Activated T-cell treated with anti-CD3 and anti-CD28 coated beads, Interleukin-2, amount 50 U/mL, for 72 hours (primary cell): Measurements from ENCODE around the gene KRT74. TPM values are rescaled to one million over a fixed set of nuclear protein-coding genes. Genes with fewer than 3 reads are reported as not detected.

ENCODE experiments used
- ATAC-seq, 2 donors: fragments of 150-1000 bp; cut with Tn5 transposase; replicated peaks in 1 of 2; 2 replicates each; pipeline ENCODE4 v1.10.0; 2021; ENCODE audit warnings: moderate library complexity in 2 of 2, mild to moderate bottlenecking in 1 of 2
- DNase-seq, 2 donors: peaks; one replicate each; pipeline ENCODE4 v3.0.0; 2021 to 2022; ENCODE audit warnings: mixed read lengths in 1 of 2
- H3K27ac Mint-ChIP-seq: one replicate; pipeline ENCODE4 v1.8.0; 2022; ENCODE audit warnings: mild to moderate bottlenecking, moderate library complexity, mixed read lengths
- H3K27me3 Mint-ChIP-seq: one replicate; pipeline ENCODE4 v1.8.0; 2022; ENCODE audit warnings: low read depth, mixed read lengths
- H3K36me3 Mint-ChIP-seq, 2 donors: one replicate each; pipeline ENCODE4 v1.8.0; 2022; ENCODE audit warnings: mixed read lengths in 2 of 2, mild to moderate bottlenecking in 1 of 2; ENCODE audit not compliant: insufficient read depth in 2 of 2
- H3K4me1 Mint-ChIP-seq: one replicate; pipeline ENCODE4 v1.8.0; 2022; ENCODE audit warnings: low read depth, mixed read lengths
- H3K4me3 Mint-ChIP-seq, 2 donors: one replicate each; pipeline ENCODE4 v1.8.0; 2022; ENCODE audit warnings: mild to moderate bottlenecking in 2 of 2, mixed read lengths in 2 of 2, moderate library complexity in 2 of 2
- H3K9me3 Mint-ChIP-seq, 2 donors: one replicate each; pipeline ENCODE4 v1.8.0; 2022; ENCODE audit warnings: mixed read lengths in 2 of 2
- total RNA-seq, 2 donors: library from RNA; stranded (reverse); gene quantifications; one replicate each; pipeline ENCODE4 v1.2.3, GENCODE V29; 2022

Gene KRT74
- total RNA-seq, 2 donors from 2014 or later: 0.12 TPM; not detected in 1

GRCh38 chr12:52537101-52537500, 36.5 kb downstream of the KRT74 start:
- no peaks in the 10 kb centered on the region for H3K27me3 Mint-ChIP-seq
- no peaks in the 10 kb centered on the region for H3K9me3 Mint-ChIP-seq
- H3K36me3 Mint-ChIP-seq: no peaks in the 10 kb centered on the region
- no peak for ATAC-seq
- DNase-seq: no peak
- H3K27ac Mint-ChIP-seq: no peak overlapping the region
- no peak overlapping the region for H3K4me3 Mint-ChIP-seq
- no peaks in the 10 kb centered on the region for H3K4me1 Mint-ChIP-seq

- no peaks in the 10 kb centered on the region for H3K4me1 Mint-ChIP-seq
- no peak for ATAC-seq
These were observed 38.1 kb downstream of the KRT74 start for GRCh38 chr12:52535574-52535973.

GRCh38 chr12:52534482-52534881, 39.2 kb downstream of the KRT74 start:
- Mint-ChIP-seq H3K4me1 (no peaks in the 10 kb centered on the region), H3K27ac (no peak overlapping the region), H3K36me3 (no peaks in the 10 kb centered on the region), H3K9me3 (no peaks in the 10 kb centered on the region), H3K4me3 (no peak overlapping the region), H3K27me3 (no peaks in the 10 kb centered on the region)
- ATAC-seq (no peak), DNase-seq (no peak)

More at GRCh38 chr12:52535574-52535973, 38.1 kb downstream of the KRT74 start:
- H3K4me3 Mint-ChIP-seq: no peak overlapping the region
- H3K36me3 Mint-ChIP-seq: no peaks in the 10 kb centered on the region
- no peak for DNase-seq
- H3K27me3 Mint-ChIP-seq: no peaks in the 10 kb centered on the region
- no peak overlapping the region for H3K27ac Mint-ChIP-seq
- H3K9me3 Mint-ChIP-seq: no peaks in the 10 kb centered on the region

- H3K9me3 Mint-ChIP-seq: no peaks in the 10 kb centered on the region
- no peak overlapping the region for H3K27ac Mint-ChIP-seq
- DNase-seq (no peak), ATAC-seq (no peak)
- no peaks in the 10 kb centered on the region for H3K4me1 Mint-ChIP-seq
- no peaks in the 10 kb centered on the region for H3K27me3 Mint-ChIP-seq
- no peak overlapping the region for H3K4me3 Mint-ChIP-seq
- no peaks in the 10 kb centered on the region for H3K36me3 Mint-ChIP-seq
These were observed 39.8 kb downstream of the KRT74 start for GRCh38 chr12:52533686-52534470.

DNA sequence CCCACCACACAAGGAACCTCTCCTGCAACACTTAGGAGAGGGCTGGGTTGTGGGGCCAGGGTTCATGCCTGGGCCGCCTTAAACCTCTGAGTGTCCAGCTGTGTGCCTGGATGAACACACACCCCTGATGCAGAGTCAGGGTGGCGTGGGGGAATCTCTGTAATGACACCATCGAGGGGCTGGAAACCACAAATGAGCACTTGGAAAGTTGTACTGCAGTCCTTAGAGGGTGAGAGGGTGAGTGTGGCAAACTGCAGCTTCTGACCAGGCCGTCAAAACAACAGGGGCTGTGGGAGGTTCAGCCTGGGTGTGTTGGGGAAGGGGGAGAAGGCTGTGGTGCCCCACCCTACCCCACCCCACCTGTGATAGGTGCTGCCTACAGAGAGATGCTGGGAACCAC, 41.0 kb downstream of the KRT74 start:
- Mint-ChIP-seq H3K27me3 (no peaks in the 10 kb centered on the region), H3K9me3 (no peaks in the 10 kb centered on the region), H3K27ac (no peak overlapping the region), H3K4me1 (no peaks in the 10 kb centered on the region), H3K36me3 (no peaks in the 10 kb centered on the region), H3K4me3 (no peak overlapping the region)
- no peak for DNase-seq
- ATAC-seq: no peak

DNA sequence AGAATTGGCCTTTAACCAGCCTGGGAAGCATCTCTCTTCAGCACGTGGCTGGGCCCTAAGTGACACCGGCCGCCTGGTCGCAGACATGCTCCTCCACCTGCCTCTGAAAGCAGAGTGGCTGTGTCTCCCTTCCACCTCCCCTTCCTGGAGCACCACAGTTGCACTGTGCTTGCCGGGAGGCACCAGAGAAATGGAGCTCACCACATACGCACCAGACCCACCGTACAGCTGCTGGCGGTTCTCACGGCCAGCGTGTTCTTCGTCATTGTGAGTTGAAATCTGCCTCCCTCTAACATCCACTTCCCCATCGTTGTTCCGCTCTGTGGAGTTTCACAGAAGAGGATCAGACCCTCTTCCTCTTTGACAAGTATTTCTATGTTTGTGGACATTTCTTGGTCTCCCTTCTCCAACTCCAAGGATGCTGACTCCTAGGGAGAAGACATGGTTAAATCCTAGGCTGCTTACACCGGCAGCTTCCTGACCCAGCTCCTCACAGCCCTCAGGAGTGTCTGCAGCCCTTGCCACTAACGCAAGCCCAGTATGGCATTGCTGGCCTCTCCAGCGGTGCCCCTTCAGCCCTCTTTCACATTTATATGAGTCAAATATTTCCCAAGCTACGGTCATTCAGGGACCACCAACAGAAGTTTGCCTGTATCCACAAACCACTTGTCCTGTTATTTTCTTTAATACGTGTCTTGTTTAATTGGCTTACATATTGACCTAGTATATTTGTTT, 41.9 kb downstream of the KRT74 start:
- H3K27ac Mint-ChIP-seq: no peak overlapping the region
- H3K27me3 Mint-ChIP-seq: no peaks in the 10 kb centered on the region
- no peak for ATAC-seq
- no peak overlapping the region for H3K4me3 Mint-ChIP-seq
- no peaks in the 10 kb centered on the region for H3K9me3 Mint-ChIP-seq
- H3K4me1 Mint-ChIP-seq: peaks cover 4% of the 10 kb centered on the region
- no peaks in the 10 kb centered on the region for H3K36me3 Mint-ChIP-seq
- DNase-seq: no peak

- H3K4me1 Mint-ChIP-seq: peaks cover 6% of the 10 kb centered on the region
- no peak overlapping the region for H3K4me3 Mint-ChIP-seq
- H3K27ac Mint-ChIP-seq: no peak overlapping the region
- ATAC-seq: no peak
- no peaks in the 10 kb centered on the region for H3K36me3 Mint-ChIP-seq
- H3K9me3 Mint-ChIP-seq: no peaks in the 10 kb centered on the region
- no peak for DNase-seq
- H3K27me3 Mint-ChIP-seq: no peaks in the 10 kb centered on the region
These were observed 42.7 kb downstream of the KRT74 start for GRCh38 chr12:52530905-52531304.

DNA sequence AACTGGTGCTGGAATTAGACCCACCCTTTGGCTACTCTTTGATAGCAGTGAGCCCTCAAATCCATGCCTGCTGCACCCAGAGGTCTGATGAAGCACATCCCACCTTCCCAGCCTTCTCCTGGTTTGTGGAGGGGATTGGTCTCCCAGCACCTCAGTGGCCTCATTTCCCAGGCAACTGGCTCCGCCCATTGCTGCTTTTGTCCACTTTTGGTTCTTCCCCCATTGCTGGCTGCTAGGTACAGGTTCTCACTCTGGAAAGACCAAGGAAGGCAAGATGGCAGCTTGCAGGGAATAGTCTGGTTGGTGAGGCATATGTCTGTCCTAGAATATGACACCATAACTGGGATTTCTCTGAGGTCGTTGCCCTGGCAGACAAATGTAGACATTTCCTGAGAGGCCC, 43.3 kb downstream of the KRT74 start:
- Mint-ChIP-seq H3K36me3 (no peaks in the 10 kb centered on the region), H3K27me3 (no peaks in the 10 kb centered on the region), H3K9me3 (no peaks in the 10 kb centered on the region), H3K27ac (no peak overlapping the region), H3K4me1 (peaks cover 6% of the 10 kb centered on the region), H3K4me3 (no peak overlapping the region)
- DNase-seq (no peak), ATAC-seq (no peak)

DNA sequence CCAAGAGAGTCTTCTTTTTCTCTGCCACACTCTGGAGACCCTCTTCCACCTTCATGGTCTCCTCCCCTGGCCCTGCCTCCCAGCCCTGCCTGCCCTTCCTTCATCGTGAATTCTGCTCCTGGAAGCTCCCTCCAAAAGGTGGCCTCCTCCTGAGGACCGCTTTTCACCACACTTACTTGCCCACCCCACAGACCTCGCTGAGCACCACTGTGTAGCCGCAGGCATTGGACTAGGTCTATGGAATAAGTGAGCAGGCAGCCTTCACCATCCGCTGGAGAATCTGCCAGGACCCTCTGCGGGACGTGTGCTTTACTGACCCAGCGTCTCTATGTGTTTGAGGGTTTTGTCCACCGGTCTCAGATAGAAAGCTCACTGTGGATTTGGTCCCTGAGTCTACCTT, 43.8 kb downstream of the KRT74 start:
- H3K27ac Mint-ChIP-seq: no peak overlapping the region
- H3K27me3 Mint-ChIP-seq: no peaks in the 10 kb centered on the region
- H3K9me3 Mint-ChIP-seq: no peaks in the 10 kb centered on the region
- no peak for DNase-seq
- no peak overlapping the region for H3K4me3 Mint-ChIP-seq
- H3K36me3 Mint-ChIP-seq: no peaks in the 10 kb centered on the region
- ATAC-seq: no peak
- H3K4me1 Mint-ChIP-seq: peaks cover 6% of the 10 kb centered on the region

GRCh38 chr12:52529417-52529816, 44.2 kb downstream of the KRT74 start:
- Mint-ChIP-seq H3K36me3 (no peaks in the 10 kb centered on the region), H3K4me1 (peaks cover 6% of the 10 kb centered on the region), H3K27me3 (no peaks in the 10 kb centered on the region), H3K27ac (no peak overlapping the region), H3K9me3 (no peaks in the 10 kb centered on the region), H3K4me3 (no peak overlapping the region)
- DNase-seq: no peak
- ATAC-seq: no peak

- ATAC-seq (no peak), DNase-seq (no peak)
- Mint-ChIP-seq H3K4me3 (no peak overlapping the region), H3K27me3 (no peaks in the 10 kb centered on the region), H3K9me3 (no peaks in the 10 kb centered on the region), H3K4me1 (peaks cover 6% of the 10 kb centered on the region), H3K27ac (no peak overlapping the region), H3K36me3 (no peaks in the 10 kb centered on the region)
These were observed 45.0 kb downstream of the KRT74 start for GRCh38 chr12:52528641-52529143.

- no peaks in the 10 kb centered on the region for H3K27me3 Mint-ChIP-seq
- ATAC-seq: no peak
- H3K27ac Mint-ChIP-seq: no peak overlapping the region
- H3K36me3 Mint-ChIP-seq: no peaks in the 10 kb centered on the region
- no peak for DNase-seq
- no peaks in the 10 kb centered on the region for H3K9me3 Mint-ChIP-seq
- no peak overlapping the region for H3K4me3 Mint-ChIP-seq
- H3K4me1 Mint-ChIP-seq: peaks cover 6% of the 10 kb centered on the region
These were observed 46.4 kb downstream of the KRT74 start for GRCh38 chr12:52527121-52527800.

DNA sequence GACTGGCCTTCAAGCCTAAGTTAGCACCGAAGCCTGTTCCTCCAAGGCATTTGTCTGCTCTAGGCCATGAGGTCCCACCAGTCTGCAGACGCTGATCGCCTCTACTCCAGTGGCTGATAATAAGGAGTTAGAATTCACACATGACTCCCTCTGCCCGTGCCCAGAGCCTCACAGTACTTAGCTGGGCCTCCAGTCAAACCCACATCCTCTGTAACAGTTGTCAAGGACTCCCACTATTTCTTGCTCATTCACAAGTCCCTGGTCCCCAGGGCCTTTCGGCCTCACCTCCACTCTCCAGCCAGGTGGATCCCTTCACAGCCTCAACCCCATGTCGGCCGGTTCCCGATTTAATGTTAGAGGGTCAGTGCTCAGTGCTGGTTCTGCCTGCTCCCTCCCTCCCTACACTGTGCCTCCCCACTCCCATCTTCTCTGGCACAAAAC, 47.1 kb downstream of the KRT74 start:
- no peak overlapping the region for H3K27ac Mint-ChIP-seq
- no peaks in the 10 kb centered on the region for H3K27me3 Mint-ChIP-seq
- H3K36me3 Mint-ChIP-seq: no peaks in the 10 kb centered on the region
- peaks cover 6% of the 10 kb centered on the region for H3K4me1 Mint-ChIP-seq
- ATAC-seq (no peak), DNase-seq (no peak)
- no peaks in the 10 kb centered on the region for H3K9me3 Mint-ChIP-seq
- no peak overlapping the region for H3K4me3 Mint-ChIP-seq
